HG02981 (cell line): Measurements from ENCODE around the gene TRIM22.
"Not testable (repeated sequence)": the region's sequence is repeated elsewhere in the genome, so short reads cannot be mapped to it uniquely, and the experiment has no call there.

Source experiments
- ATAC-seq: cut with Tn5 transposase; IDR thresholded peaks from one replicate; pipeline ENCODE4 v1.9.1; 2021; ENCODE audit warnings: mild to moderate bottlenecking, moderate library complexity; ENCODE audit not compliant: unreplicated experiment

Gene TRIM22, protein sequence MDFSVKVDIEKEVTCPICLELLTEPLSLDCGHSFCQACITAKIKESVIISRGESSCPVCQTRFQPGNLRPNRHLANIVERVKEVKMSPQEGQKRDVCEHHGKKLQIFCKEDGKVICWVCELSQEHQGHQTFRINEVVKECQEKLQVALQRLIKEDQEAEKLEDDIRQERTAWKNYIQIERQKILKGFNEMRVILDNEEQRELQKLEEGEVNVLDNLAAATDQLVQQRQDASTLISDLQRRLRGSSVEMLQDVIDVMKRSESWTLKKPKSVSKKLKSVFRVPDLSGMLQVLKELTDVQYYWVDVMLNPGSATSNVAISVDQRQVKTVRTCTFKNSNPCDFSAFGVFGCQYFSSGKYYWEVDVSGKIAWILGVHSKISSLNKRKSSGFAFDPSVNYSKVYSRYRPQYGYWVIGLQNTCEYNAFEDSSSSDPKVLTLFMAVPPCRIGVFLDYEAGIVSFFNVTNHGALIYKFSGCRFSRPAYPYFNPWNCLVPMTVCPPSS

DNA sequence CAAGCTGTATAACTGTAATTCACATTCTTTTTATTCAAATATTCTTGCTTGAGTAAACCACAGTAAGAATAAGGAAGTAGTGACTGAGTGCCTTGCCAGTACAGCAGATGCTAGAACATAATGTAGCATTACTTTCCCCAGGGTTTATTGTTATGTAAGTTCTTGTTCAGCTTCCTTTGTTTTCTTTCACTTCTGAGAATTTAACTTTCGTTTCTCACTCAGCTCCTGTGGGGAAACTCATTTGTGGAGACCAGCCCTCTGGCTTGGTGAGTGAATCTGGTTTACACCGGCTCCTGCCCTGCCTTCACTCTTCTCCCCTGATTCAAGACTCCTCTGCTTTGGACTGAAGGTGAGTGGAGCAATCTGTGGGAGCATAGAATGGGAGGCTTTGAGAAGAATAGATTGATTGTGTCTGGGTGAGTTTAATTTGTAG lies at the start of gene TRIM22:
TRIM22 (plus strand) TSS at position 240 of the 433 bp plus-strand sequence. CDS start 6,443 bp downstream, outside the sequence.
- peak; percentile 74 for ATAC-seq

DNA sequence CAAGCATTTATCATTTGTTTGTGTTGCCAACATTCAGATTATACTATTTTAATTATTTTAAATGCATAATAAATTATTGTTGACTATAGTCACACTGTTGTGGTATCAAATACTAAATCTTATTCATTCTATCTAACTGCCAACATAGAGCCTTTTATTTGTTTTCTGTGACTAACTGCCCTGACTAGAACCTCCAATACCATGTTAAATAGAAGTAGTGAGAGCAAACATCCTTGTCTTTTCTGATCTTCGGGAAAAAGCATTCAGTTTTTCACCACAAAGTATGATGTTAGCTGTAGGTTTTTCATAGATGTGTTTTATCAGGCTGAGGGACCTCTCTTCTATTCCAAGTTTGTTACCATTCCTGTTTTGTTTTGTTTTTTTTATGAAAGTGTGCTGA lies 49.6 kb upstream of the TRIM22 start:
- ATAC-seq = no peak

DNA sequence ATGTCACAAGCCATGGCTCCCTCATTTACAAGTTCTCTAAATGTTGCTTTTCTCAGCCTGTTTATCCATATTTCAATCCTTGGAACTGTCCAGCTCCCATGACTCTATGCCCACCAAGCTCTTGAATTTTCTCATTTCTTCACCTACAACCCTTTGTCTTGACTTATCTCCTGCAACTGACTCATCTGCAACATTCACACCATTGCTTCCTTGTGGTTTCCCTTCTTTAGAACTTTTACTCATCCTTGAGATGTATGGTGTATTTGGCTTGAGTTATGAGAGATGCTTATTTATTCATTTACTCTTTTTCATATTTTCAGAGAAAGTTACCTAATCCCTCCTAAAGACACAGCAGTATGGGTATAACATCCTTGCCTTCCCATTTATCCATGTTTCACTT lies 46.0 kb upstream of the TRIM22 start:
- ATAC-seq = no peak

DNA sequence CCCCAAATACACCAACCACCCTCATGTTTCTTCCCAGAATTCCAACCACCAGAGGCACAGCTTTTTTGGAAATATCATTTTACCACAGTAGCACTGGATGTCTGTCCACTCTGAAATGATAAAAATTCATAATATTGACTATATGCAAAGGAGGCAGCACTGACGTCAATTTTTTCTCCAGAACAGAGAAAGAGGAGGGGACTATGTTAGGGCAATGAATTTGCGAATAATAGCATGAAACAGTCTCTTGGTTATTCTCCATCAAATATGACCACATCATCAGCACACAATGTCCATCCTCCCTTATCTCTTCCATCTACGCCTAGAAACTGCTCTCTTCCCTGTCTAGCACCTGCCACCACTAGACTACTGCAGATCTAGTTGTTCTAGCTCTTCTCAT lies 43.5 kb upstream of the TRIM22 start:
- ATAC-seq = no peak

DNA sequence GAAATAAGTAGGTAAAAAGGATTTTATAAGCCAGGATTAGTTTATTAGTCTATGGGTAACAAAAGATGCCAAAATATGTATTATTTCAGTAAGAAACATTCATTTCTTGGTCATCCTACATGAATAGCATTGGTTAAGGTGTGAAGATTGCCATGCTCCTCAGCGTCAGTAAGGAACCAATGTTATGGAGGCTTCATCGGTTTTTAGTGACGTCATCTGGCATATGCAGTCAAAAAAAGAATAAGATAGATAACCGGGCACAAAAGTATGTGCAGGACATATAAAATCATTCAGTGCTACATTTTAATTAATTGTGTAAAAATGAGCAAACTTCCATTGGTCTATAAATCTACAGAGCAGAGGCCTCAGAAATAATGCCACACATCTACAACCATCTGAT lies 34.1 kb upstream of the TRIM22 start:
- no peak for ATAC-seq

DNA sequence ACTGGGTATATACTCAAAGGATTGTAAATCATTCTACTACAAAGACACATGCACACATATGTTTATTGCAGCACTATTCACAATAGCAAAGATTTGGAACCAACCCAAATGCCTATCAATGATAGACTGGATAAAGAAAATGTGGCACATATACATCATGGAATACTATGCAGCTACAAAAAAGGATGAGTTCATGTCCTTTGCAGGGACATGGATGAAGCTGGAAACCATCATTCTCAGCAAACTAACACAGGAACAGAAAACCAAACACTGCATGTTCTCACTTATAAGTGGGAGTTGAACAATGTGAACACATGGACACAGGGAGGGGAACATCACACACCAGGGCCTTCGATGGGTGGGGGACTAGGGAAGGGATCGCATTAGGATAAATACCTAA lies 32.6 kb upstream of the TRIM22 start:
- not testable (repeated sequence) for ATAC-seq

DNA sequence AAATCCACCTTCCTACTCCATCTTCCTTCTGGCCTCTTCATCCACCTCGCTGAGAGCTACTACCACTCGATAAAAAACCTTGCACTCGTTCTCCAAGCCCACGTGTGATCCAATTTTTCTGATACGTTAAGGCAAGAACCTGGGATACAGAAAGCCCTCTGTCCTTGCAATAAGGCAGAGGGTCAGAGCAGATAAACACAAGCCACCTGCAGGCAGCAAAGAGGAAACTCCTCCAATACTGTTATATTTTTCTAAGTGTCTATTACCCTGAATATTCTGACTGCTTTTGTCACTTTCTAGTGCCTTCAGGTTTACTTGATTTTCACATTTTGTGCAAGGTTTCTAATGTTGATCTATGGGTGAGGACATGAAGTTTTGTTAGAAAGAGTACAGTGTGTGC lies 31.3 kb upstream of the TRIM22 start:
- ATAC-seq = no peak

DNA sequence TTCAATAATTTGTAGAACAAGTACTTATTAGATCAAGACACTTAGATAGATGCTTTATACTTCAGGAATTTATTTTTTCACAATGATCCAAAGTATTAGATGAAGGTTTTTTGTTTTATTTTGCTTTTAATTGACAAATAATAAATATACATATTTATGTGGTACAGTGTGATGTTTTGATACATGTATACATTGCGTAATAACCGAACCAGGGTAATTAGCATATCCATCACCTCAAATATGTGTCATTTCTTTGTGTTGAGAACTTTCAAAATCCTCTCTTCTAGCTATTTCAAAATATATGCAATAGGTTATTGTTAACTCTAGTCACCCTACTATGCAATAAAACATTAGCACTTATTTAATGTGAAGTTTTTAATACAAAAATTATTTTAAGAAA lies 26.1 kb upstream of the TRIM22 start:
- ATAC-seq = no peak

DNA sequence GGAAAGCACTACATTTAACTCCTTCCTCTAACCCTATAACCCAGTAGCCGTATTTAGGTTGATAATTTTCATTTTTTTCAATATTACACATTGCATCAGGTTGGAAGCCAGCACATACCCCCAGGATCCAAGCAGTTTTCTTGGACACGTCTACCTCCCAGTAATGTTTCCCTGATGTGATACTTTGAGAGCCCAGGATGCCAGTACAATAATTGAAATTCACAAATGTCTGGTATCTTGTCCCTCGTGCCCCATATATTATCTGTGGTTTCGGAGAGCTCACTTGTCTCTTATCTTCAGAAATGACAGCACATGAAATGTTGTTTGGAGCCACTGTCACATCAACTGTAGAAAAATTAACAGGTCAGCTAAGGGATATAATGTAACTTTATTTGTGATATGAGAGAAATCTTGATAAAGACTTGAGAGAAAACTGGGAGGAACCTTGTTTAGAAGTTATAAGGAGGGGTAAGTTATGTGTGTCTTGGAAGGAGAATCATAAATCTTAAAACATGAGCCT lies 24.5 kb upstream of the TRIM22 start:
- no peak for ATAC-seq

DNA sequence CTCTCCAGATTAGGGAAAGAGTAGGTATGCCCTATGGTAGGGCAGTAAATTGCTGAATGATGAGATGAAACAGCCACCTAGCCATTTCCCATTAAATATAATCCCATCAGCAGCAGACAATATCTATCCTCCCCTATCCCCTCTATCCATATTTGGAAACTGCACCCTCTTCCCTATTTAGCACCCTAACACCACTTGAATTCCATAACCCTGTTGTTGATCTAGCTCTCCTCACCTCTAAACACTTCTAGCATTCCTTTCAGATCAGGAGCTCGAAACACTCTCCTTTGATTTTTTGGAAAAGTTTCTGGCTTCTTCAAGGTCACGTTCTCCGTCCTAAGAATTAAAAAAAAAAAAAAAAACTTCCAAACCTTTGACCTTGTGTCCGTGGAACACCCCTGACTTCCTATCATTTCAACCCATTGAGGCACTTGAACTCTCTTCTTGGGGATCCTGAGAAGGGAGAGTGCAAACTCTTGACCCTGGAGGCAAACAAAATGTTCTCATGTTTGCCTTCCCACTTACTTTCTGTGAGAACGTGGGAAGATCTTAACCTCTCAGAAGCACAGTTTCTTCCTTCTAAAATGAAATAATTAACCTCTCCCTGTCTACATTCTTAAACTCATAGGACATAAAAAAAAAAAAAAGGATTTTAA lies 23.7 kb upstream of the TRIM22 start:
- no peak for ATAC-seq

DNA sequence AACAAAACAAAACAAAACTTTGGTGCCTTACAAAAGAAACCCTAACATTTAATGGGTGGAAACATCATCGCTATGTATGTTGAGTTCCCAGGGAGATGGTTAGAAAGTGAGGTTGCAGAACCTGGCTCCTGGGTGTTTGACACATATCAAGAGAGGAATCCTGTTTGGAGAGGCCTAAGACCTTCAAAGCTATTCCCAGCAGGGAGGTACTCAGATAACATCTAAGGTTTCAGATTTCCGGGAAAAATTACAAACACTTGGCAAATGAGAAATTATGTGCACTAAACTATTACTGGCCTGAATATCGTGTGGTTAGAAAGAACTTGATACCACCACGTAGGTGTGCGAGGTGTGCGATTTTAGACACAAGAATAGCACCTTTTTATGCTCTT lies 23.2 kb upstream of the TRIM22 start:
- ATAC-seq = no peak

DNA sequence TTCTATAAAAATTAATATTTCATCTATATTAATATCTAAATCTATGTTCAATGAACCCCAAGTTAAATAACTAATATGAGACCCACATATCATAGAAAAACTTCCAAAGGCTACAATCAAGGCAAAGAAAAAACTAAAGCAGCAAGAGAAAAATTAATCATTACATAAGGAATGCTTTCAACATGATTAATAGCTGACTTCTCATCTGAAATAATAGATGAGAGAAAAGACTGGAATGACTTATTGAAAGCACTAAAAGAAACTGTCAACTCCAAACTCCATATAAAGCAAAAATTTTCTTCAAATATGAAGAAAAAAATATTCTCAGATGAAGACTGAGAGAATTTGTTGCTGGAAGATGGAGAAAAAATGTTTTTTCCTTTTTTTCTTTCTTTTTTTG lies 17.8 kb upstream of the TRIM22 start:
- no peak for ATAC-seq

DNA sequence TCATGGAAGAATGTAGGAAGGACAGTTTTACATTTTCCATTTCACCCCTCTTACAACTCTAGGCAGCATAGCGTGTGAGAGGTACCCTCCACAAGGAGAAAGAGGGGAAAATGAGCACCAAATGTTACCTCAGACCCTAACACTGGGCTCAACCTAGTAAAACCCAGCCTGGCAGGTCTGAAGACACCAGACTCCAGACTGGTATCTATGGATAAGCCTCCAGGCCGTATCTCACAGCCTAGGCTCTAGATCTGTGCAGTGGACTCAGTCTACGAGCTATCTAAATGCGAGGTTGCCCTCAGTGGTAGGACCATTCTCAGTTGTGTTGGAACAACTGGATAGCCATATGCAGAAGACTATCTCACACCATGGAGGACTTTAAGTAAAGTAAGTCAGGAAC lies 15.2 kb upstream of the TRIM22 start:
- ATAC-seq = no peak

DNA sequence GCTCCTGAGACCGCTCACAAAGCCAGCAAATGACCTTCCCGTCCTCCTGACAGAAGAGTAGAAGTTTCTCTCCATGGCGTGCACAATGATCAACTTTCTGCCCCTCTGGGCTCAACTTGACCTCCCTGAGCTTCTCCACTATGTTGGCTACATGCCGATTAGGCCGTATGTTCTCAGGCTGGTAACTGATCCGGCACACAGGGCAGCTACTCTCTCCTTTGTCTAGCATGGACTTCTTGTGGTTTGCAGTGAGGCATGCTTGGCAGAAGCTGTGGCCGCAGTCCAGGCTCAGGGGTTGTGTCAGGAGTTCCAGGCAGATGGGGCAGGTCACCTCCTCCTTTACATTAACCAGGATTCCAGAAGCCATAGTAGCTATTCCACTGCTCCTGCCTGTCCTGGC lies 9.8 kb upstream of the TRIM22 start:
- ATAC-seq = no peak

DNA sequence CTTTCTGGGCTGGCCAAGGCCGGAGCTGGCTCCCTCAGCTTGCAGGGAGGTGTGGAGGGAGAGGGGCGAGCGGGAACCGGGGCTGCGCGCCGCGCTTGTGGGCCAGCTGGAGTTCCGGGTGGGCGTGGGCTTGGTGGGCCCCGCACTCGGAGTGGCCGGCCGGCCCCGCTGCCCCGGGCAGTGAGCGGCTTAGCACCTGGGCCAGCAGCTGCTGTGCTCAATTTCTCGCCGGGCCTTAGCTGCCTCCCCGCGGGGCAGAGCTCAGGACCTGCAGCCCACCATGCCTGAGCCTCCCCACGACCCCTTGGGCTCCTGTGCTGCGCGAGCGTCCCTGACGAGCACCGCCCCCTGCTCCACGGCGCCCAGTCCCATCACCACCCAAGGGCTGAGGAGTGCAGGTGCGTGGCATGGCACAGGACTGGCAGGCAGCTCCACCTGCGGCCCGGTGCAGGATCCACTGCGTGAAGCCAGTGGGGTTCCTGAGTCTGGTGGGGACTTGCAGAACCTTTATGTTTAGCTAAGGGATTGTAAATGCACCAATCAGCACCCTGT lies 6.6 kb upstream of the TRIM22 start:
- not testable (repeated sequence) for ATAC-seq

DNA sequence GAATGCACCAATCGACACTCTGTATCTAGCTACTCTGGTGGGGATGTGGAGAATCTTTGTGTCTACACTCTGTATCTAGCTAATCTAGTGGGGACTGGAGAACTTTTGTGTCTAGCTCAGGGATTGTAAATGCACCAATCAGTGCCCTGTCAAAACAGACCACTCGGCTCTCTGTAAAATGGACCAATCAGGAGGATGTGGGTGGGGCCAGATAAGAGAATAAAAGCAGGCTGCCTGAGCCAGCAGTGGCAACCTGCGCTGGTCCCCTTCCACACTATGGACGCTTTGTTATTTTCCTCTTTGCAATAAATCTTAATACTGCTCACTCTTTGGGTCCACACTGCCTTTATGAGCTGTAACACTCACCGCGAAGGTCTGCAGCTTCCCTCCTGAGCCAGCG lies 6.0 kb upstream of the TRIM22 start:
- not testable (repeated sequence) for ATAC-seq

DNA sequence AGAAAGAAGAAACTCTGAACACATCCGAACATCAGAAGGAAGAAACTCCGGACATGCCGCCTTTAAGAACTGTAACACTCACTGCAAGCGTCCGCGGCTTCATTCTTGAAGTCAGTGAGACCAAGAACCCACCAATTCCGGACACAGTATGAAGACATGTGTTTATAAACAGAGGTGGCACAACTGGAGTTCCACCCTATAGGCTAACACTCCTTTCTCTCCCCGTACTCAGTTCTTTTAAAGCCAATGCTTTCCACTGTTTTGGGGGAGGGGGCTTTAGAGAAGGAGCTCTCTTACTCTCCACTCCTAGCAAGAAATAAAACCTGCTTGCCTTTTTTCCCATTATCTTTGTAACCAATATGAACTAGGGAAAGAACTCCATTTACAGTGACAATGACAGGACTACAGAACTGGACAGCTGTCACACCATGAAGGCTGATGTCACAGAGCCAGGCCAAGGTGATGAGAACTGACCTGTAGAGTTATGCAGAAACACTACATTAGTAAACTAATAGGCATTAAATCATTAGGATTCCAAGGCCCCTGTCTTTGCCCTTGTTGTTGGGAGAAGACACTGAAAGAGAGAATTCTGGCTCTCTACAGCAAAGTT lies 5.4 kb upstream of the TRIM22 start:
- ATAC-seq = peak; percentile 5

DNA sequence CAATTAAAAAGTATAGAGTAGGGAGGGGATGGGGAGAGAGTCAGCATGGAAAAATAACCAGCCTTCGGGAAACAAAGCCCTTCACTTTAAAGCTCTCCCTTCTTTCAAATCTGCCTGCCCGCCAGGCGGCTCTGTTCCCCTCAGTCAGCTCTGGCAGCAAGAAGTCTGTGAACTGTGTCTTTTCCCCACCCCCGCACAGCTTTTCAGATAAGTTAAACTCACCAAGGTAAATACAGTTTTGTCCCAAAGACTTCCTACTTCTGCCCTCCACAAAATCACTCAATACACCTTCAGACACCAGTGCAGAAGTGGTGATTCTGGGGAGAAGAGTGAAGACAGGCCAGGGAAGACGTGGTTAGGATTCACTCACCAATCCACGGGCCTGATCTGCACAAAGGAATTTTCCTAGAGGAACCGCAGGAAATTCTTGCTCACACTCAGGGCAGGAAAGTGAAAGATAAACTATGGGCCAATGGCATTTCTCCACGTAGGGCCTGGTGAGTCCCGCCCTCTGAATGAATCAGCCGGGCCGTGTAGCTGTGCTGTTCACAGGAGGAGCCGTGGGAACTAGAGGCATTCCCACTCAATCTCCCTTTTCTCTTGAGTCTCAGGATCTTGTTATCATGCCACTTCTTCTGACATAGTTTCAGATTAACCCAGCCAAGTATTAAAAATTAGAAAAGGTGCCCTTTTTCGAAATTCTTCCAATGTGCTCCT lies 4.8 kb upstream of the TRIM22 start, which contains the start of gene TRIM5:
TRIM5 (minus strand) TSS at position 429 of the 717 bp plus-strand sequence. CDS start 4,897 bp downstream, outside the sequence.
- ATAC-seq = peak; percentile 70

DNA sequence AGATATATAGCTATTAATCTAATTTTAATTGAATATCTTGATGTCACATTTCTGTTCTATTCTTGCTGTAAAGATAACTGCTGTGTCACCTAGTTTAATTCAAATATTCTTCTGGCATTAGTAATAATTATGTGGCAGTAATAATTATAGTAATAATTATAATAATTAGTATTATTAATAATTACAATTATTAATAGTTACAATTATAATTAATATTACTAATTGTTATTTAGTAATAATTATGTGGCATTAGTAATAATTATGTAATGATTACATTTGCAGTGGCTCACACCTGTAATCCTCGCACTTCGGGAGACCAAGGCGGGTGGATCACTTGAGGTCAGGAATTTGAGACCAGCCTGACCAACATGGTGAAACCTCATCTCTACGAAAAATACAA lies 3.2 kb upstream of the TRIM22 start:
- ATAC-seq = no peak

DNA sequence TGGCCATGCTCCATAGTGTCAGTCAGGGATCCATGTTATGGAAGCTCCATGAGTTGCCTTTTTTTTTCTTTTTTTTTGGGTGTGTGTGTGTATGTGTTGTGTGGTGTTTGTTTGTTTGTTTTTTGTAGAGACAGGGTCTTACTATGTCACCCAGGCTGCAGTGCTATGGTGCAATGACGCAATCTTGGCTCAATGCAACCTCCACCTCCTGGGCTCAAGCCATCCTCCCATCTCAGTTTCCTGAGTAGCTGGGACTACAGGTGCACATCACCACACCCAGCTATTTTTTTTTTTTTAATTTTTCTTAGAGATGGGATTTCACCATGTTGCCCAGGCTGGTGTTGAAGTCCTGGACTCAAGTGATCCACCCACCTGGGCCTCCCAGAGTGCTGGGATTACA lies 1.1 kb upstream of the TRIM22 start:
- ATAC-seq = no peak
